ENCODE data around the gene MACROD2.

GRCh38 chr20:14418376-14418775 lies 423.1 kb downstream of the MACROD2 start:
- TF ChIP-seq CTCF (conservative IDR thresholded peaks at IDR 0.05) (no peak), ZFX (IDR thresholded peaks at IDR 0.05) (no peak)
